ENCODE data around the gene SH2D7.

The SH2D7 gene

DNA sequence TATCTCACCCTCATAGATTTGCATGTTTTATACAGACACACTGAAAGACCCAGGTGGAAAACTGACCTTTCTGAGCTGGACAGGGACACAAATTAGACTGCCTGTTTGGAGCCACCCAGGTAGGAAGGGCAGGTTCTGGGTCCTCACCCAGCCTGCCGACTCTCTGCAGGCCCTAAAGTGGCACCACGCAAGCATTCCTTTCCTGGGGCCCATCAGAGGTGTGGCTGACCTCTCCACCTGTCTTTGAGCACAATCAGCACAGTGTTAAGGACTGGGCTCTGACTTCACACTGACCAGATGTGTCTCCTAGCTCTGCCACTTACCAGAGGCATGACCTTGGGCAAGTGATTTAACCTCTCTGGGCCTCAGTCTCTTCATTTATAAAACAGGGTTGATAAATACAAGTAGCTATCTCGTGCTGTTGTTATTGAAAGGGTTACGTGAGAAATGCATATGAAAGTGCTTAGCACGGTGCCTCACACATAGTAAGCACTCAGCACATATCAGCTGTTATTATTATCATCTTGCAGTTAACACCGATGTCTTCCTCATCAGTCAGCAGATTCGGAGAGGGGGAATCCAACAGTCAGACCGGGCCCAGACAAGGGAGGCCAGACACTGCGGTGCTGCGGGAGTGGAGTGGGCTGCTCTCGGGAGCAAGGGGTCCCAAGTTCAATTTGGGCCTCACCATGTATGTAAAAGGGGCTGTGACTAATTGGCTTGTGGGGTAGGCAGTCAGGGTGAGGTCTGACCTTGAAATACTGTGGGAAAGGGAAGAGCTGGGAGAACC, 12.9 kb upstream of the SH2D7 start:
- no peak for DNase-seq

GRCh38 chr15:78080088-78080460, 12.3 kb upstream of the SH2D7 start:
- no peak for DNase-seq

DNA sequence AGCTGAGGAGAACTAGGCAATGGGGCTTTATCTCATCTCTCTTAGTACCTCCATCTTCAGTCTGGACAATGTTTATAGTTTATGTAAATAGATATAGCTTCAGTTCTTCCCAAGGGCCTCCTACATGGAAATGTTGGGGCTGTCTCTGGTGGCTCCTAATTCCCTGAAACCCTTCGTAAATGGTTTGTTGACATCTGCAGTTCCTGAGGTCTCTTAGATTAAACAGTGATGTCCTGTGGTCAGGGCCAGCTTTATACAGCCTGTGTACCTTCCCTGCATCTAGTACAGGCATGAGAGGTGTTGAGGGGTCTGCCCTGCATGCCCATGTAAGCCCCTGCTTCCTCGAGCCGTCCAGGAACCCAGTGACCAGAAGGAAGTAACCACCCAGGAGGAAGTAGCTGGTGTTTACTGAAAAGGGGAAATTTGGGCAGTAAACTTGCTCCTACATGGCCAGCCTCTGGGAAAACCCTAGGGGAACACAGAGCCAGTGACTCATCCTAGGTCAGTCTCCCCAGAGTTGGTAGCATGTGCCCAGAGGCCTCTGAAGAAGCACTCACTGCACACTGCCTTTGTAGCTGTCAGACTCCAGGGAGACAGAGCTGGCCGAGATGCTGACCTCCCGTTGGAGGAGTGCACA, 10.1 kb upstream of the SH2D7 start:
- DNase-seq, result no peak

GRCh38 chr15:78082743-78083110, 9.6 kb upstream of the SH2D7 start:
- DNase-seq, result no peak

GRCh38 chr15:78083186-78083585, 9.2 kb upstream of the SH2D7 start:
- no peak for DNase-seq

DNA sequence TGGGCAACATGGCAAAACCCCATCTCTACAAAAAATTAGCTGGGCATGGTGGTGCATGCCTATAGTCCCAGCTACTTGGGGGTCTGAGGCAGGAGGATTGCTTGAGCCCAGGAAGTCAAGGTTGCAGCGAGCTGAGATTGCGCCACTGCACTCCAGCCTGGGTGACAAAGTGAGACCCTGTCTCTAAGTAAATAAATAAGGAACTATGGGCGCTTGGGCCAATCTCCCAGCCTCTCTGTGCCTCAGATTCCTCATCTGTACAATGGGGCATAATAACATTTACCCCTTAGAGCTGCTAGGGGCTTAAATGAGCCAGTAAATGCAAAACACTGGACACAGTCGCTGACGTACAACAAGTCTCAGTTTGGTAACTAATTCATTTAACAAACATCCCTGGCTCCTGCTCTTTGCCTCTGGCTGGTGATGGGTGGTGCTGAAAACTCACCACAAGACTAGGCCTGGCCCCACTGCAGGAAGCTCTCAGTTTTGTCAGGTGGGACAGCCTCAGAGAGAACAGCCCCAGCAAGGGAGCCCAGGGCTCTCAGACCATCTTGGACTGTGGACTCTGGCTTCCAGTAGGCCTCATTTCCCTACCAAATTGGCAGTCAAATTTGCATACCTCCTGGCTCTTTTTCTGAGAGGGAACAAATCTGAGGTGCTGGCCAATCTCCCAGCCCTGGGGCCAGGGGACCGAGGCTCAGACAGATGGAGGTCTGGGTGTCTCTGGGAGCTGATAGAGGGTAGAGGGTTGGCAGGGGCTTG, 8.5 kb upstream of the SH2D7 start:
- no peak for DNase-seq

GRCh38 chr15:78084449-78084750, 8.0 kb upstream of the SH2D7 start:
- no peak for DNase-seq

DNA sequence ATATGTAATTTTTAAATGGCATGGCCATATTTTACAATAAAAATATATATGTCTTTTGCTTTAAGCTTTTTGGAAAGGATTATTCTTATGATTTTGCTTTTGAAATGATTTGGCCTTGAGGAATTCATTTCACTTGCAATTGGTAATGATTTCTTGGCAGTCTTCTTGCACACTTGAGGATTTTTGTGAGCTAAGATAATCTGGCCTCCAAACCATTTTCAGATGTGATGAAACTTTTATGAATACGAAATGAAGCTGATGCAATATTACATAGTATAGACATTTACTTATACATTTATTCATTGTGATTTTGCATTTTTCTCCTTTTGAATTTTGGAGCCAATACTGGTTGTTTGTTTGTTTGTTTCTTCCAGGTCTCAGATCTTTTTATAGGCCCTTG, 6.4 kb upstream of the SH2D7 start:
- DNase-seq, result no peak

- no peak for DNase-seq
Measured at GRCh38 chr15:78087951-78088772, 4.2 kb upstream of the SH2D7 start.

- DNase-seq, result no peak
Measured at GRCh38 chr15:78088773-78089080, 3.6 kb upstream of the SH2D7 start.

- DNase-seq, result no peak
Measured at GRCh38 chr15:78090422-78091063, 1.8 kb upstream of the SH2D7 start.

DNA sequence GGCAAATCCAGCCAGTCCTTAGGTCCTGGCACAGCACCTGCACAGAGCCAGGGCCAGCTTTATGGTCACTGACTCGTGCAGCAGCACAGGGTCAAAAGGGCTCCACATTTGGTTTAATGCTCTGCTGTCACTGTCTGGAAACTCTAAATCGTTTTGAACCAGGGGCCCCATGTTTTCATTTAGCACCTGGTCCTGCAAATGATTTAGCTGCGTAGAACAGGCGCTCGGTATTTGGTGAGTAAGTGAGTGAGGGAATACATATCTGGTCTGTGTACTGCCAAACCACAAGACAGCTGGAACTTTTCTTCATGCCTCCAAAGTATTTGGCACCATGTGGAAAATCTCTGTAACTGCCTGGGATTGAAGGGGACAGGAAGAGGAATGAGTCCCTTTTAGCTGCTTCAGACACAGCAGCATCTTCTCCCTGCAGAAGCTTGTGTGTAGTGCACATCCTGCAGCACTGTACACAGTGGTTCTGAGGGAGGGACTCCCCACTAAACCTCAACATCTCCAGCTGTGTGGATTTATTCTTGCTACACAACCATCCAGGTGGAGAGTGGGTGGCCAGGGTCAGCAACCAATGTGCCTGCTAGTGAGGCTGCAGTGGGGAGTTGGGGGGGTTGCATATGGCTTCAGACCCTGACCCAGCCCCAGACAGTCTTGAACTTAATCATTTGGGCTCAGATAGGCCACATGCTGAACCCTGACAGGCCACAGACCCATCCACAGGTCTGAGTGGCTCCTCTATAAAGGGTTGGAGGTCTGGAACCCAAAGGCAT, 1.1 kb downstream of the SH2D7 start:
- DNase-seq, result no peak

- DNase-seq, result no peak
Measured at GRCh38 chr15:78097667-78098066, 5.3 kb downstream of the SH2D7 start.

- DNase-seq, result no peak
Measured at GRCh38 chr15:78098131-78098755, 5.9 kb downstream of the SH2D7 start.

DNA sequence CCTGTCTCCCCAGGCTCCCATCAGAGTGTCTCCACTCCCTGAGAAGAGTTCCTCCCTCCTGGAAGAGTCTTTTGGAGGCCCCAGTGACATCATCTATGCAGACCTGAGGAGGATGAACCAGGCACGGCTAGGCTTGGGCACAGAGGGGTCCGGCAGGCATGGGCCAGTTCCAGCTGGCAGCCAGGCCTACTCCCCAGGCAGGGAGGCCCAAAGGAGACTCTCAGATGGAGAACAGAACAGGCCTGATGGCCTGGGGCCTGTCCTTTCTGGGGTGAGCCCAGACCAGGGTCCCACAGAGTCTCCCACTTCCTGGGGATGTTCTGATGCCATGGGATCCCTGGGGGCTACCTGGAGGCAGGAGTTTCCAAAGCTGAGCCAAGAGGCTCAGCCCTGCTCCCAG, 8.5 kb downstream of the SH2D7 start:
- no peak for DNase-seq

GRCh38 chr15:78101423-78102105, 9.2 kb downstream of the SH2D7 start:
- no peak for DNase-seq

- no peak for DNase-seq
Measured at GRCh38 chr15:78102211-78102610, 9.8 kb downstream of the SH2D7 start.

GRCh38 chr15:78102741-78103140, 10.4 kb downstream of the SH2D7 start:
- DNase-seq, result no peak

DNA sequence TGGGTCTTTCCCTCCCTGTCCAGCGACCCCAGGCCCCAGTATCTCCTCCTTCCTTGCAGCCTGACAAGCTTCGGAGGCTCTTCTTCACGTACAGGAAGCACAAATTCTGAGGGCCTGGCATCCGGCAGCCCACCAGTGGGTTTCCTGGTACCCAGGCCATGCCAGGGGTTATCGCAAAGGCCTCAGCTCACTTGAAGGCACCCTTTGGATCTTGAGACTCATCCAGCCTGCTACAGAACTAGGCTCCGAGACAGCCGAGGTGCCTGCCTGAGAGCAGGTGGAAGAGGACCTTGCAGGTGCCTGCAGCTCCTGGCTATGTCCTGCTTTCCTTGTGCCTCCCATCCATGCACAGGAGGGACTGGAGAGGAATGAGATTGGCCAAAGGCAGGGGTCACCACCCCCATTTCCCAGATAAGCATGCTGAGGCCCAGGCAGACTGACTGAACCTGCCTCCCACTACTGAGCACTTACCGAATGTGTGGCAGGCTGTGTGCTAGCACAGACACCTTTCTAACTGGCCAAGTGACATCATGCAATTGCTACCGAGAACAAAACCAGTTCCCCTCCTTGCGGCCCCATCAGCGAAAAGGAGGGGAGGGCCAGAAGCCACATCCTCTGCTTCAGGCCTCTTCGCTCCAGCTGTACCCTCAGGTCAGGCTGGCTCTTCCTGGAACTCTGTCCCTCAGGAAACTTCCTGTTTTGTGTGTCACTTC, 11.2 kb downstream of the SH2D7 start:
- no peak for DNase-seq

DNA sequence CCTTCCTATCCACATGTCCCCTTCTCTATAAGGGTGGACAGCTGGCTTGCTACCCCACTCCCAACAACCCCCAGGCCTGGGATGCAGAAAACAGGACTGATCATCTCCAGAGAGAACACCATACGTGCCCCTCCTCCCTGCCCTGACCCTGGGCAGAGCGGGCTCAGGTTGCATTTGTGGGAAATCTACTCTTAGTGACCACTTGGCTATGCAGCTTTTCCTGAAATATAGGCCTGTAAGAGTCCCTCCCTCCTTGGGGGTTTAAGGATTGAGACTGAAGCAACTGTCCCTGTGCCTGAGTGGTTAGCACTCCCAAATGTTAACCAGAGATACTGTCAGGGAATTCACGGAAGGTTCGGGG, 11.7 kb downstream of the SH2D7 start:
- no peak for DNase-seq
